ENCODE measurements around the gene C16orf90.

GRCh38 chr16:3532741-3533140 is 37.5 kb upstream of the C16orf90 start:
- TF ChIP-seq SUZ12 (IDR thresholded peaks at IDR 0.05; ENCODE audit: extremely low read depth, insufficient read depth, insufficient read length): no peak
- no peak for TF ChIP-seq YY1 (IDR thresholded peaks at IDR 0.05; ENCODE audit: insufficient read depth, insufficient read length)
- TF ChIP-seq ZNF274 (IDR thresholded peaks at IDR 0.05; ENCODE audit: low read depth, low read length): no peak

All from NT2/D1 (cell line).